Femur (tissue), 1 donor: ENCODE data around the gene PRR32.
"Not testable (repeated sequence)": the region's sequence is repeated elsewhere in the genome, so short reads cannot be mapped to it uniquely, and the experiment has no call there.

ENCODE experiments used
- DNase-seq: peaks from one replicate; pipeline ENCODE4 v3.0.0-alpha.2; 2017

PRR32 gene, protein sequence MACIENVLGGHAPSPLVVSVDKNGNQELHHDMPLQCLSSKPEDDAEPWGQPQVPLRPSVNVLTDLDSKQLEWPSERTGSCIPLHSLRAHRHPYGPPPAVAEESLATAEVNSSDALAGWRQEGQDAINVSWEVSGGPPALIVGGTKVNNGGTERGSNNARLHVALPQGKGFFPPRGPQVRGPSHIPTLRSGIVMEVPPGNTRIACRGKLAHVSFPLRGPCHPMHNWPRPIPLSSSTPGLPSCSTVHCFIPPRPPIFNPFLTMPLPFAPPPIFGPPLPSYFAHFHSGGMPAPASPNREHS

GRCh38 chrX:126819429-126819828, at the start of gene PRR32:
Gene PRR32 (plus strand): TSS chrX:126819729. CDS start chrX:126819844, 115 bp downstream.
- DNase-seq, result no peak

DNA sequence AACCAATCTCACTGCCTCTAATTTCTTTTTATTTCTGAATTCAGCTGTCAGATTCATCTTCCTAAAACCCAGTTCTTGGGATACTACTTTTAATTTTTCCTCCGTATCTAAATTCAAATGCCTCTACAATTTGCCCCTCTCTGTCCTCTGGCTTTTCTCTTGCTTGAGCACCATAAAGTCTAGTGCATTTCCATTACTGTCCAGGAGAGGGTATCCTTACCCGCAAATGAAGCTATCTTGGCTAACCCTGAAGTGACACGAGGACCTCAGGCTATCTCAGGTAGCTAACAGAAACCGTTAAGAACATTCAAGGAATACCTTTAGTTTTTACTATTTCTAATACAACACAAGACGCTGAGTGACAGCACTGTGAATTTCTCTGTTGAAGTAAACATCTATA, 49.4 kb upstream of the PRR32 start:
- DNase-seq, result no peak

DNA sequence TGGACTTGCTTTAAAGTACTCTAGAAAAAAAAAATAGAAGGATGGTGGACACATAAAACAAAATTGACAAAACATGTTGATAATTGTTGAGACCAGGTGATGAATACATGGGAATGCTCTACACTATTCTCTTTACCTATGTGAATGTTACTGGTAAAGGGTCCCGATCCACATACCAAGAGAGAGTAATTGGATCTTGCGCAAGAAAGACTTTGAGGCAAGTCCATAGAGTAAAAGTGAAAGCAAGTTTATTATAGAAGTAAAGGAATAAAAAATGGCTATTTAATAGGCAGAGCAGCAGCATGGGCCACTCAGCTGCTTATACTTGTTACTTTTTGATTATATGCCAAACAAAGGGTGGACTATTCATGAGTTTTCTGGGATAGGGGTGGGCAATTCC, 34.0 kb upstream of the PRR32 start:
- DNase-seq, result no peak

DNA sequence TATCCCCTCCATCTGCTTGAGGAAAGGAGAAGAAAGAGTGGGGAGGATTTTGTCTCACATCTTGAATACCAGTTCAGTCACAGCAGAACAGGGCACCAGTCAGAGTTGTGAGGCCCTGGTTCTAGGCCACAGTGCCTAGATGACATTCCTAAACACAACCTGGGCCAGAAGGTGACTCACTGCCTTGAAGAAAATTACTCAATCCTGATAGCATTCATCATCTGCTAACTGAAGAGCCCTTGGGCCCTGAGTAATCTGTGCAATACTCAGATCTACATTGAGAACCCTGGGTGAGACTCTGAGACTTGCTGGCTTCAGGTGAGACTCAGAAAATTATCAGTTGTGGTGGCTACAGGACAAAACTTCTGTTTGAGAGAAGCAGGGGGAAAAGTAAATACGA, 20.5 kb upstream of the PRR32 start:
- DNase-seq, result no peak

GRCh38 chrX:126806784-126807183, 12.7 kb upstream of the PRR32 start:
- DNase-seq, result not testable (repeated sequence)

- DNase-seq, result no peak
These were observed 3.7 kb upstream of the PRR32 start for GRCh38 chrX:126815806-126816205.

GRCh38 chrX:126820700-126821420, 1.3 kb downstream of the PRR32 start:
- peak; percentile 29 for DNase-seq

GRCh38 chrX:126824338-126825007, 4.9 kb downstream of the PRR32 start:
- DNase-seq, result no peak

GRCh38 chrX:126825566-126826193, 6.2 kb downstream of the PRR32 start:
- DNase-seq, result no peak

DNA sequence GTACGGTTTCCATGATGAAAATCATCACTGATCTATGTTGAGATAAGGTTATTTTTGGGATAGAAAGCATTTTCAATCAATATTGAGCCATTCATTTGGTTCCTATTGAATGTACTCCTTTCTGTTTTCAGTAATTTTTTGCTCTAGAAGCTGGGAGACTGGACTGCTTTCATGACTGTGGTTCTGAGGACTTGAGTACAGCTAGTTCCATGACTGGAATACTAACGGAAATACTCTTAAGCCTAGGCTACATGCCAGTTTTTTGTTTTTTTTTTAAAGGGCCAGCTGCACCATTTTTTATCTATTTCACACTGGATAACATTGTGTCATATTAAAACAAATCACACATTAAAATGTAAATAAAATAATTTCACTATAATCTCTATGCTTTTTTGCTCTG, 16.7 kb downstream of the PRR32 start:
- DNase-seq, result no peak

DNA sequence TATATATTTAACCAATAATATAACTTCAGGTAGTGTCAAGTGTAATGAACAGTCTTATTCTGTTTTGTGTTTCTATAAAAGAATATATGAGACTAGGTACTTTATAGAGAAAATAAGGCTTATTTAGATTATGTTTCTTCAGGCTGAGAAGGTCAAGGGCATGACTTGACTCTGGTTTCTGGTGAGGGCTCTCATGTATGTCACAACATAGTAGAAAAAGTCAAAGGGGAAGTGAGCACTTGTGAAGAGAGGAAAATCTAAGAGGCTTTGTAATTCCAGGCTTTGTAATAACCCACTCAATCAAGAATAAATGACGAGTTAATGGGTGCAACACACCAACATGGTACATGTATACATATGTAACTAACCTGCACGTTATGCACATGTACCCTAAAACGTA, 27.6 kb downstream of the PRR32 start:
- DNase-seq, result no peak

DNA sequence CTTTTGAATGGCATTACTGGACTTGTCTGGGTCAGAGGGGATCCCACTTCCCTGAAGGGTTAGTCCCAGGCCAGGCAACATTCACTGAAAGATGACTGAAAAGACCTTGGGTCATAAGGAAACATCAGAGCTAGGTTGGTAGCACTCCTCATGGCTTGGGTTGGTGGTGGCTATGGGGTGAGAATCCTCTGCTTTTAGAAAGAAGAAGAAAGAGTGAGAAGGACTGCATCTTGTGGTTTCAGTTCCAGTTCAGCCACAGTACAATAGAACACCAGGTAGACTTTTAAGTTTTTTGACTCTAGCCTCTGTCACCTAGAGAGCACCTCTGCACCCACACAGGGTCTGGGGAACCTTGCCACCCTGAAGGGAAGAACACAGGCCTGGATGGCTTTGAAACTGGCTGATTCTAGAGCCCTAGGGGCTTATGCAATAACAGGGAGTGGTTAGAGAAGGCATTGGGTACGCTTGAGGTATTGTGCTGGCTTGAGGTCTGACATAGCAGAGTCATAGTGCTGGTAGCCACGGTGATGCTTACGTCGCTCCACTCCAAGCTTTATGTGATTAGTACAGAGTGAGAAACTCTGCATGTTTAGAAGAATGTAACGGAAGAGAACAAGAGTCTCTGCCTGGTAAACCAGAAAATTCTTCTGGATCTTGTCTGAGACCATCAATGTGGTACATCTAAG, 36.5 kb downstream of the PRR32 start:
- no peak for DNase-seq
